ENCODE results near the gene CPNE4.

Gene CPNE4

GRCh38 chr3:131549340-131549739 lies 485.5 kb downstream of the CPNE4 start:
- no peaks in the 10 kb centered on the region for H3K36me3 ChIP-seq (ENCODE audit: insufficient read depth, low read length)
- no peak overlapping the region for H3K27ac ChIP-seq (ENCODE audit: low read depth, low read length)
- no peaks in the 10 kb centered on the region for H3K4me1 ChIP-seq (ENCODE audit: insufficient read depth, low read length)
- no peak overlapping the region for H3K9ac ChIP-seq (ENCODE audit: low read length)
- H3K27me3 ChIP-seq (ENCODE audit: control insufficient read depth in 1 of 2, insufficient read depth in 2 of 2, low read length in 2 of 2), result no peaks in the 10 kb centered on the region
- no peak overlapping the region for H3K4me3 ChIP-seq (ENCODE audit: low read depth in 1 of 2, low read length in 2 of 2)
- H3K9me3 ChIP-seq (ENCODE audit: low read length), result no peaks in the 10 kb centered on the region

- H3K9me3 ChIP-seq (ENCODE audit: low read length), result no peaks in the 10 kb centered on the region
- no peak overlapping the region for H3K27ac ChIP-seq (ENCODE audit: low read depth, low read length)
- no peaks in the 10 kb centered on the region for H3K36me3 ChIP-seq (ENCODE audit: insufficient read depth, low read length)
- peaks cover 6% of the 10 kb centered on the region for H3K4me1 ChIP-seq (ENCODE audit: insufficient read depth, low read length)
- H3K9ac ChIP-seq (ENCODE audit: low read length), result no peak overlapping the region
- H3K4me3 ChIP-seq (ENCODE audit: low read depth in 1 of 2, low read length in 2 of 2), result no peak overlapping the region
- H3K27me3 ChIP-seq (ENCODE audit: control insufficient read depth in 1 of 2, insufficient read depth in 2 of 2, low read length in 2 of 2), result no peaks in the 10 kb centered on the region
Observed at GRCh38 chr3:131547585-131547984, 487.2 kb downstream of the CPNE4 start.

DNA sequence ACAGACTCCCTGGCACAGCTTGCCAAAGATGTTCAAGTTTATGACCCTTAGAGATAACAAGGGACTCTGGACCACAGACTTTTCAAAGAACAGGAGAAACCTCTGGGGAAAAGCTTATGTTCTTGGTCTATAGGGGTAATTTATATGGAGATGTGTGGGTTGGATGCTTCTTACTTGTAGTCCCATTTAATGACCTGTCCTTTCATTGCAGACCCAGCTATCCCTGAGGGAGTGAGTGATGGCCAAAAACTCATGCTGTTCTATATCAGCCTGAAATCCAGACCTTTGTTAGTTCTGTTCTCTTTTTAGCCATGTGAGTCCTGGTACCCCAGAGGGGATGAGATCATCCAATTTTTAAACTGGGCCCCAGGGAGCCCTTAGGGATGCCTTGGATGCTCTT lies 488.4 kb downstream of the CPNE4 start:
- H3K4me1 ChIP-seq (ENCODE audit: insufficient read depth, low read length), result peaks cover 6% of the 10 kb centered on the region
- H3K9ac ChIP-seq (ENCODE audit: low read length), result no peak overlapping the region
- H3K27ac ChIP-seq (ENCODE audit: low read depth, low read length), result no peak overlapping the region
- no peaks in the 10 kb centered on the region for H3K9me3 ChIP-seq (ENCODE audit: low read length)
- no peak overlapping the region for H3K4me3 ChIP-seq (ENCODE audit: low read depth in 1 of 2, low read length in 2 of 2)
- H3K36me3 ChIP-seq (ENCODE audit: insufficient read depth, low read length), result no peaks in the 10 kb centered on the region
- H3K27me3 ChIP-seq (ENCODE audit: control insufficient read depth in 1 of 2, insufficient read depth in 2 of 2, low read length in 2 of 2), result no peaks in the 10 kb centered on the region

DNA sequence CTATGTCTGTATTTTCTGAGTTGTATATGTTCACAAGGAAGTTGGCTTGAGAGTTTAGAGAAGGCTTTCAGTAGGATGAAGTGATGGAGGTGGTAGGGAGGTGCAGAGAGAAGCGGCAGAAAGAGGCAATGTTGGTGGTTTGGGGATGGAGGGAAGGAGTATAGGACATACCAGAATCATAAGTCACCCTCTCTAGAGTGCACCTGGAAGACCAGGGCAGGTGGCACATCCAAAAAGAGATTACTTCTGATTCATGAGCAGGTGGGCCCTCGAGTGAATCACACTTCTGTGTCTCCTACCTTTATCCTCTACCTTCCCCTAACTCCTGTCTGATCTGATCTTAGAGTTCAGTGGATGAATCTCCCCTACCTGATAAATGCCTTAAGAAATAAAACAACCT lies 490.3 kb downstream of the CPNE4 start:
- Histone ChIP-seq H3K27ac (ENCODE audit: low read depth, low read length) (no peak overlapping the region), H3K4me1 (ENCODE audit: insufficient read depth, low read length) (peaks cover 6% of the 10 kb centered on the region), H3K9me3 (ENCODE audit: low read length) (no peaks in the 10 kb centered on the region), H3K4me3 (ENCODE audit: low read depth in 1 of 2, low read length in 2 of 2) (no peak overlapping the region), H3K9ac (ENCODE audit: low read length) (no peak overlapping the region), H3K36me3 (ENCODE audit: insufficient read depth, low read length) (no peaks in the 10 kb centered on the region), H3K27me3 (ENCODE audit: control insufficient read depth in 1 of 2, insufficient read depth in 2 of 2, low read length in 2 of 2) (no peaks in the 10 kb centered on the region)

- no peaks in the 10 kb centered on the region for H3K27me3 ChIP-seq (ENCODE audit: control insufficient read depth in 1 of 2, insufficient read depth in 2 of 2, low read length in 2 of 2)
- no peak overlapping the region for H3K4me3 ChIP-seq (ENCODE audit: low read depth in 1 of 2, low read length in 2 of 2)
- H3K9me3 ChIP-seq (ENCODE audit: low read length), result no peaks in the 10 kb centered on the region
- H3K4me1 ChIP-seq (ENCODE audit: insufficient read depth, low read length), result peaks cover 6% of the 10 kb centered on the region
- no peak overlapping the region for H3K27ac ChIP-seq (ENCODE audit: low read depth, low read length)
- H3K36me3 ChIP-seq (ENCODE audit: insufficient read depth, low read length), result no peaks in the 10 kb centered on the region
- H3K9ac ChIP-seq (ENCODE audit: low read length), result no peak overlapping the region
Observed at GRCh38 chr3:131543714-131544113, 491.1 kb downstream of the CPNE4 start.

GRCh38 chr3:131541288-131541687 lies 493.5 kb downstream of the CPNE4 start:
- Histone ChIP-seq H3K36me3 (ENCODE audit: insufficient read depth, low read length) (no peaks in the 10 kb centered on the region), H3K4me3 (ENCODE audit: low read depth in 1 of 2, low read length in 2 of 2) (no peak overlapping the region), H3K27me3 (ENCODE audit: control insufficient read depth in 1 of 2, insufficient read depth in 2 of 2, low read length in 2 of 2) (no peaks in the 10 kb centered on the region), H3K9me3 (ENCODE audit: low read length) (no peaks in the 10 kb centered on the region), H3K27ac (ENCODE audit: low read depth, low read length) (no peak overlapping the region), H3K4me1 (ENCODE audit: insufficient read depth, low read length) (peaks cover 6% of the 10 kb centered on the region), H3K9ac (ENCODE audit: low read length) (no peak overlapping the region)

- H3K4me3 ChIP-seq (ENCODE audit: low read depth in 1 of 2, low read length in 2 of 2), result no peak overlapping the region
- no peaks in the 10 kb centered on the region for H3K27me3 ChIP-seq (ENCODE audit: control insufficient read depth in 1 of 2, insufficient read depth in 2 of 2, low read length in 2 of 2)
- no peak overlapping the region for H3K27ac ChIP-seq (ENCODE audit: low read depth, low read length)
- H3K36me3 ChIP-seq (ENCODE audit: insufficient read depth, low read length), result no peaks in the 10 kb centered on the region
- H3K9ac ChIP-seq (ENCODE audit: low read length), result no peak overlapping the region
- peaks cover 6% of the 10 kb centered on the region for H3K4me1 ChIP-seq (ENCODE audit: insufficient read depth, low read length)
- H3K9me3 ChIP-seq (ENCODE audit: low read length), result no peaks in the 10 kb centered on the region
Observed at GRCh38 chr3:131540821-131541220, 494.0 kb downstream of the CPNE4 start.

GRCh38 chr3:131540143-131540542 lies 494.7 kb downstream of the CPNE4 start:
- H3K36me3 ChIP-seq (ENCODE audit: insufficient read depth, low read length), result no peaks in the 10 kb centered on the region
- H3K9ac ChIP-seq (ENCODE audit: low read length), result no peak overlapping the region
- no peak overlapping the region for H3K27ac ChIP-seq (ENCODE audit: low read depth, low read length)
- H3K9me3 ChIP-seq (ENCODE audit: low read length), result no peaks in the 10 kb centered on the region
- H3K4me1 ChIP-seq (ENCODE audit: insufficient read depth, low read length), result peaks cover 6% of the 10 kb centered on the region
- no peak overlapping the region for H3K4me3 ChIP-seq (ENCODE audit: low read depth in 1 of 2, low read length in 2 of 2)
- H3K27me3 ChIP-seq (ENCODE audit: control insufficient read depth in 1 of 2, insufficient read depth in 2 of 2, low read length in 2 of 2), result no peaks in the 10 kb centered on the region

GRCh38 chr3:131538968-131539367 lies 495.8 kb downstream of the CPNE4 start:
- H3K9me3 ChIP-seq (ENCODE audit: low read length), result no peaks in the 10 kb centered on the region
- H3K36me3 ChIP-seq (ENCODE audit: insufficient read depth, low read length), result no peaks in the 10 kb centered on the region
- H3K9ac ChIP-seq (ENCODE audit: low read length), result no peak overlapping the region
- H3K27ac ChIP-seq (ENCODE audit: low read depth, low read length), result no peak overlapping the region
- H3K4me1 ChIP-seq (ENCODE audit: insufficient read depth, low read length), result peaks cover 5% of the 10 kb centered on the region
- H3K4me3 ChIP-seq (ENCODE audit: low read depth in 1 of 2, low read length in 2 of 2), result no peak overlapping the region
- H3K27me3 ChIP-seq (ENCODE audit: control insufficient read depth in 1 of 2, insufficient read depth in 2 of 2, low read length in 2 of 2), result no peaks in the 10 kb centered on the region

DNA sequence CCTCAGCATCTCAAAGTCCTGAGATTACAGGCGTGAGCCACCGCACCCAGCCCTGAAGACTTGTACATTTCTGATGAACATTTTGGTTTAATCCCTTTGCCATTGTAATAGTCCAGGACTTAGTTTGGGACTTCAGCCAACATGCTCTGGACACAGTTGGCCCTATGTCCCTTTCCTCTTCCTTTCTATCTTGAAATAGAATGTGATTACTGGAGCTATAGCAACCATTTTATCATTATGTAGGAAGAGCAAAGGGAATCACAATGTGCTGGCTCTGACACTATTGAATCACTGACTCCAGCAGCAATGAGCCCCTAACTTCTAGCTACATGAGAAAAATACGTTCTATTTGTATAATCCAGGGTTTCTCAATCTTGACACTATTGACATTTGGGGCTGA lies 497.3 kb downstream of the CPNE4 start:
- Histone ChIP-seq H3K4me1 (ENCODE audit: insufficient read depth, low read length) (no peaks in the 10 kb centered on the region), H3K9ac (ENCODE audit: low read length) (no peak overlapping the region), H3K4me3 (ENCODE audit: low read depth in 1 of 2, low read length in 2 of 2) (no peak overlapping the region), H3K27me3 (ENCODE audit: control insufficient read depth in 1 of 2, insufficient read depth in 2 of 2, low read length in 2 of 2) (no peaks in the 10 kb centered on the region), H3K9me3 (ENCODE audit: low read length) (no peaks in the 10 kb centered on the region), H3K36me3 (ENCODE audit: insufficient read depth, low read length) (no peaks in the 10 kb centered on the region), H3K27ac (ENCODE audit: low read depth, low read length) (no peak overlapping the region)

GRCh38 chr3:131535596-131535995 lies 499.2 kb downstream of the CPNE4 start:
- Histone ChIP-seq H3K9ac (ENCODE audit: low read length) (no peak overlapping the region), H3K27ac (ENCODE audit: low read depth, low read length) (no peak overlapping the region)

DNA sequence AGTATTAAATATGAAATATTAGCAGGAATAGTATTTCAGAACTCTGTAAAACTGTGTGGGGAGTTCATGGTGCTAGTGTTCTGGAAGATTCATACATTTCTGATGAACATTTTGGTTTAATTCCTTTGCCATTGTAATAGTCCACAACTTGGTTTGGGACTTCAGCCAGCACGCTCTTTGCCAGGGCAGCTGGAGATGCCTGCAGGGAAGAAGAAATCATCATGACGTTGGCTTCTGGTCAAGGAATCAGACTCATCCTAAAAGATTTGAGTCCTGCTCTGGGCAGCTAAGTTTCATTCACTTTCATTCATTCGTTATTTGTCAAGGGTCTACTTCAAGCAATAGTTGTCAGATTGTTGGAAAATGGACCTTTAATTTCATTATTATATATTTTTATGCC lies 499.7 kb downstream of the CPNE4 start:
- no peak overlapping the region for H3K4me3 ChIP-seq (ENCODE audit: low read depth in 1 of 2, low read length in 2 of 2)
- no peaks in the 10 kb centered on the region for H3K4me1 ChIP-seq (ENCODE audit: insufficient read depth, low read length)
- H3K9ac ChIP-seq (ENCODE audit: low read length), result no peak overlapping the region
- H3K36me3 ChIP-seq (ENCODE audit: insufficient read depth, low read length), result no peaks in the 10 kb centered on the region
- no peak overlapping the region for H3K27ac ChIP-seq (ENCODE audit: low read depth, low read length)
- no peaks in the 10 kb centered on the region for H3K9me3 ChIP-seq (ENCODE audit: low read length)
- no peaks in the 10 kb centered on the region for H3K27me3 ChIP-seq (ENCODE audit: control insufficient read depth in 1 of 2, insufficient read depth in 2 of 2, low read length in 2 of 2)

More at GRCh38 chr3:131535596-131535995, 499.2 kb downstream of the CPNE4 start:
- H3K4me3 ChIP-seq (ENCODE audit: low read depth in 1 of 2, low read length in 2 of 2), result no peak overlapping the region
- no peaks in the 10 kb centered on the region for H3K36me3 ChIP-seq (ENCODE audit: insufficient read depth, low read length)
- H3K9me3 ChIP-seq (ENCODE audit: low read length), result no peaks in the 10 kb centered on the region
- no peaks in the 10 kb centered on the region for H3K4me1 ChIP-seq (ENCODE audit: insufficient read depth, low read length)
- no peaks in the 10 kb centered on the region for H3K27me3 ChIP-seq (ENCODE audit: control insufficient read depth in 1 of 2, insufficient read depth in 2 of 2, low read length in 2 of 2)
